ENCODE data around the gene SLC36A4.
"Not testable (repeated sequence)": the region's sequence is repeated elsewhere in the genome, so short reads cannot be mapped to it uniquely, and the experiment has no call there.

Gene SLC36A4

DNA sequence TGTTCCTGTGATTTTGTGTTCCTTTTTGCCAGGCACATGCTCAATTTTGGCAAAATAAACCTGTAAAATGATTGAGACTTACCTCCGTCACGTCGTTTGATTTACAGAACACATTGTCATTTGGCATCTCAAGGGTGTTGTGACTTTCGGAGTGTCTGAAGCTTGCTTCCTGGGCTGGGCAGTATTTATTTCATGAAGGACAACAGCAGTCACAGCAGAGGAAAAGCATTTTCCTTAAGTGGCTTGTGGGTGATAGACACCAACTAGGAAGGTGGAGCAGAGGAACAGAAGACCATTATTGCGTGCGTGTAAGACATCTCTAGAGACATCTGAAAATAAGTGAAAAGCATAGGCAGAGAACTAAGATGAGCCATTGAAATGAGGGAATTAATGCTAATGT, 80.2 kb downstream of the SLC36A4 start:
- DNase-seq (ENCODE audit: low read depth) = no peak
- H3K27me3 ChIP-seq (replicated peaks; ENCODE audit: control insufficient read depth, insufficient read depth, low read length) = no peaks in the 10 kb centered on the region
- no peak overlapping the region for H3K9ac ChIP-seq (ENCODE audit: low read length)
- H3K4me1 ChIP-seq (ENCODE audit: control insufficient read depth, insufficient read depth, low read length) = peaks cover 1% of the 10 kb centered on the region
- no peaks in the 10 kb centered on the region for H3K9me3 ChIP-seq (ENCODE audit: control insufficient read depth, low read length)
- H3K36me3 ChIP-seq (ENCODE audit: control insufficient read depth, insufficient read depth, low read length, severe bottlenecking) = no peaks in the 10 kb centered on the region
- H3K4me3 ChIP-seq (ENCODE audit: low read length) = no peak overlapping the region

DNA sequence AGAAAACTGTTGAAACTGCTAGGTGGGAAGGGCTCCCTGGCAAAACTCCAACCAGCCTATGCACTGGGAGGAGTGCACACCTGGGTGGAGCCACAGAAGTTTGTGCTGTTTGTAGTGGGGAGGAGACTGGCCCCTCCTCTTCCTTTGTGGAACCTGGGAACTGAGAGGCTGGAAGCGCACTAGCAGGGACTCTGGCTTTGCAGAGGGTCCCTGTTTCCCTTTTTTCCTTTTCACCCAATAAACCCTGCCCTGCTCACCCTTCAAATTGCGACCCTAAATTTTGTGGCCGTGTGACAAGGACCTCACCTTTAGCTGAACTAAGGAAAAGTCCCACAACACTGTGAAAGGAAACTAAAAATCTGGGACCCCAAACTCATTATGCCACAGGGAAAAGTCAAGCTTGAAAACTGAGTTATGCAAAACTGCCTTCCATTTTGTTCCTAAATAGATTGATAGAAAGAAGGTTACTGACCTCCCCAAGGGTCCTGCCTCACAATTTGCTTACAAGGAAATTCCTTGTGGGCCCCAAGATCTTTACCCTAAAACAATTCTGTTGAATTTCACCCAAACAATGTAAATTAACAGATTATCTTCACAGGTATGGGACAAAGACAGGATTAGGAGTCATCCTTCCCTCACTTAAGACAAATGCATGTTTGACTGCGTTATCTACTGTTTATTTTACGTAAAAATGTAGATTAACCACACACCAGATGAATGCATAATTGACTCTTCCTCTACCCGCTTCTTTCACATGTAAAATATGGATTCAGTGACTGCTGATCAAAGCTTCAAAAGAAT, 81.0 kb downstream of the SLC36A4 start:
- Histone ChIP-seq H3K4me3 (ENCODE audit: low read length) (no peak overlapping the region), H3K9me3 (ENCODE audit: control insufficient read depth, low read length) (no peaks in the 10 kb centered on the region), H3K27me3 (replicated peaks; ENCODE audit: control insufficient read depth, insufficient read depth, low read length) (no peaks in the 10 kb centered on the region), H3K9ac (ENCODE audit: low read length) (no peak overlapping the region), H3K36me3 (ENCODE audit: control insufficient read depth, insufficient read depth, low read length, severe bottlenecking) (no peaks in the 10 kb centered on the region), H3K4me1 (ENCODE audit: control insufficient read depth, insufficient read depth, low read length) (no peaks in the 10 kb centered on the region)
- no peak for DNase-seq (ENCODE audit: low read depth)

GRCh38 chr11:93114304-93114703, 83.5 kb downstream of the SLC36A4 start:
- no peak for DNase-seq (ENCODE audit: low read depth)

GRCh38 chr11:93113824-93114223, 84.0 kb downstream of the SLC36A4 start:
- H3K9me3 ChIP-seq (ENCODE audit: control insufficient read depth, low read length) = no peaks in the 10 kb centered on the region
- H3K4me3 ChIP-seq (ENCODE audit: low read length) = no peak overlapping the region
- no peak for DNase-seq (ENCODE audit: low read depth)
- no peaks in the 10 kb centered on the region for H3K36me3 ChIP-seq (ENCODE audit: control insufficient read depth, insufficient read depth, low read length, severe bottlenecking)
- H3K27me3 ChIP-seq (replicated peaks; ENCODE audit: control insufficient read depth, insufficient read depth, low read length) = no peaks in the 10 kb centered on the region
- no peak overlapping the region for H3K9ac ChIP-seq (ENCODE audit: low read length)
- H3K4me1 ChIP-seq (ENCODE audit: control insufficient read depth, insufficient read depth, low read length) = no peaks in the 10 kb centered on the region

More at GRCh38 chr11:93114304-93114703, 83.5 kb downstream of the SLC36A4 start:
- no peak overlapping the region for H3K9ac ChIP-seq (ENCODE audit: low read length)
- no peaks in the 10 kb centered on the region for H3K36me3 ChIP-seq (ENCODE audit: control insufficient read depth, insufficient read depth, low read length, severe bottlenecking)
- no peaks in the 10 kb centered on the region for H3K27me3 ChIP-seq (replicated peaks; ENCODE audit: control insufficient read depth, insufficient read depth, low read length)
- H3K4me3 ChIP-seq (ENCODE audit: low read length) = no peak overlapping the region
- H3K4me1 ChIP-seq (ENCODE audit: control insufficient read depth, insufficient read depth, low read length) = no peaks in the 10 kb centered on the region
- H3K9me3 ChIP-seq (ENCODE audit: control insufficient read depth, low read length) = no peaks in the 10 kb centered on the region

DNA sequence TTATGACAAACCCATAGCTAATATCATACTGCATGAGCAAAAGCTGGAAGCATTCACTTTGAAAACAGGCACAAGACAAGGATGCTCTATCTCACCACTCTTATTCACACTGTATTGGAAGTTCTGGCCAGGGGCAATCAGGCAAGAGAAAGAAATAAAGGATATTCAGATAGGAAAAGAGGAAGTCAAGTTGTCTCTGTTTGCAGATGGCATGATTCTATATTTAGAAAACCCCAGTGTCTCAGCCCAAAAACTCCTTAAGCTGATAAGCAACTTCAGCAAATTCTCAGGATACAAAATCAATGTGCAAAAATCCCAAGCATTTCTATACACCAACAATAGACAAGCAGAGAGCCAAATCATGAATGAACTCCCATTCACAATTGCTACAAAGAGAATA, 86.6 kb downstream of the SLC36A4 start:
- H3K36me3 ChIP-seq (ENCODE audit: control insufficient read depth, insufficient read depth, low read length, severe bottlenecking); H3K9ac ChIP-seq (ENCODE audit: low read length); H3K4me1 ChIP-seq (ENCODE audit: control insufficient read depth, insufficient read depth, low read length); DNase-seq (ENCODE audit: low read depth); H3K27me3 ChIP-seq (replicated peaks; ENCODE audit: control insufficient read depth, insufficient read depth, low read length); H3K9me3 ChIP-seq (ENCODE audit: control insufficient read depth, low read length); H3K4me3 ChIP-seq (ENCODE audit: low read length): not testable (repeated sequence)

DNA sequence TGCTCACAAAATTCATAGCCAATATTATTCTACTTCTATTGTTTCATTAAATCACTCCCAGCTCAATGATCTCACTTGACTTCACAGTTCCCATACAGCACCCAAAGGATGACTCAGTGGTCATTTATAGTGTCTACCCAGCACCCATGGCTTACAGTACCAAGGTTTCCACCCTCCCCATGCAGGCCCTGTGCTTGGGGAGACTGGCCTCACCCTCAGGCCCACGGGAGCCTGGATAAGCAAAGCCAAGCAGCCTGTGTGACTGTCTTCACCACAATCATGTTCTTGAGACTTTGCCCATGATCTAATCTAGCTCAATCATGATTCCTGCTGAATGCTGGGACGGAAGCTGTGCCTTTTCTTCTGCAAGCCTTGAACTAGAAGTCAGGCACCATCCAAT, 97.6 kb downstream of the SLC36A4 start:
- DNase-seq (ENCODE audit: low read depth) = peak; percentile 51
- no peak overlapping the region for H3K4me3 ChIP-seq (ENCODE audit: low read length)
- peaks cover 20% of the 10 kb centered on the region for H3K4me1 ChIP-seq (ENCODE audit: control insufficient read depth, insufficient read depth, low read length)
- peaks cover 2% of the 10 kb centered on the region for H3K9me3 ChIP-seq (ENCODE audit: control insufficient read depth, low read length)
- H3K9ac ChIP-seq (ENCODE audit: low read length) = no peak overlapping the region
- H3K27me3 ChIP-seq (replicated peaks; ENCODE audit: control insufficient read depth, insufficient read depth, low read length) = no peaks in the 10 kb centered on the region
- no peaks in the 10 kb centered on the region for H3K36me3 ChIP-seq (ENCODE audit: control insufficient read depth, insufficient read depth, low read length, severe bottlenecking)

GRCh38 chr11:93099806-93100205, 98.0 kb downstream of the SLC36A4 start:
- H3K9me3 ChIP-seq (ENCODE audit: control insufficient read depth, low read length) = peaks cover 6% of the 10 kb centered on the region
- no peak overlapping the region for H3K4me3 ChIP-seq (ENCODE audit: low read length)
- no peaks in the 10 kb centered on the region for H3K27me3 ChIP-seq (replicated peaks; ENCODE audit: control insufficient read depth, insufficient read depth, low read length)
- no peak overlapping the region for H3K9ac ChIP-seq (ENCODE audit: low read length)
- peak; percentile 49 for DNase-seq (ENCODE audit: low read depth)
- H3K36me3 ChIP-seq (ENCODE audit: control insufficient read depth, insufficient read depth, low read length, severe bottlenecking) = no peaks in the 10 kb centered on the region
- peaks cover 20% of the 10 kb centered on the region for H3K4me1 ChIP-seq (ENCODE audit: control insufficient read depth, insufficient read depth, low read length)

Measured in adipocyte (in vitro differentiated cells).